Naive thymus-derived CD4-positive, alpha-beta T cell (primary cell): Measurements from ENCODE around the gene LY6G5B. TPM values are rescaled to one million over a fixed set of nuclear protein-coding genes. Genes with fewer than 3 reads are reported as not detected.

Experiments
- ATAC-seq: fragments of 150-1000 bp; cut with Tn5 transposase; 2 replicates; pipeline ENCODE4 v1.10.0; 2021; ENCODE audit warnings: mild to moderate bottlenecking, moderate library complexity
- CTCF ChIA-PET: fragments of 350-600 bp; sonication (Branson Sonifier 250); formaldehyde crosslinking; loops from one replicate; lab custom pipeline; 2021; ENCODE audit warnings: antibody characterized with exemption; lab: Charles Lee
- POLR2A ChIA-PET: fragments of 350-600 bp; sonication (Branson Sonifier 250); formaldehyde crosslinking; loops from one replicate; lab custom pipeline; 2021; ENCODE audit warnings: antibody characterized with exemption, inconsistent platforms; lab: Charles Lee
- DNase-seq, 9 donors: peaks; one replicate each; pipeline versions ENCODE4 v3.0.0 to v3.0.0-alpha.2; 2020 to 2022; ENCODE audit warnings: mixed read lengths in 1 of 9
- H3K27ac ChIP-seq: one replicate; pipeline ENCODE4 v1.7.0; 2013; ENCODE audit warnings: mild to moderate bottlenecking, low read depth, low read length, moderate library complexity
- H3K27me3 ChIP-seq, 2 donors: one replicate each; pipeline ENCODE4 v1.7.0; 2013; ENCODE audit warnings: low read length in 2 of 2, mild to moderate bottlenecking in 2 of 2, moderate library complexity in 2 of 2; ENCODE audit not compliant: control insufficient read depth in 2 of 2, insufficient read depth in 2 of 2
- H3K36me3 ChIP-seq, 3 experiments: 1 replicate in 2 of 3; 2 replicates in 1 of 3; pipeline ENCODE4 v1.7.0; 2013; ENCODE audit warnings: low read length in 3 of 3, mild to moderate bottlenecking in 3 of 3, moderate library complexity in 1 of 3; ENCODE audit not compliant: insufficient read depth in 3 of 3, control insufficient read depth in 2 of 3
- H3K4me1 ChIP-seq, 2 donors: one replicate each; pipeline ENCODE4 v1.7.0; 2013; ENCODE audit warnings: low read length in 2 of 2, mild to moderate bottlenecking in 2 of 2, moderate library complexity in 1 of 2; ENCODE audit not compliant: control insufficient read depth in 2 of 2, insufficient read depth in 2 of 2
- H3K4me3 ChIP-seq: 2 replicates; pipeline ENCODE4 v1.7.0; 2013; ENCODE audit warnings: mild to moderate bottlenecking, low read length
- H3K9me3 ChIP-seq, 3 experiments: 1 replicate in 2 of 3; 2 replicates in 1 of 3; pipeline ENCODE4 v1.7.0; 2013; ENCODE audit warnings: low read length in 3 of 3; ENCODE audit not compliant: control insufficient read depth in 2 of 3
- H3K27ac Mint-ChIP-seq, 9 donors: one replicate each; pipeline ENCODE4 v1.8.0; 2020 to 2022; ENCODE audit warnings: mixed read lengths in 9 of 9, mild to moderate bottlenecking in 8 of 9, moderate library complexity in 5 of 9, inconsistent platforms in 2 of 9
- H3K27me3 Mint-ChIP-seq, 5 donors: one replicate each; pipeline ENCODE4 v1.8.0; 2021 to 2022; ENCODE audit warnings: mixed read lengths in 5 of 5, mild to moderate bottlenecking in 1 of 5
- H3K36me3 Mint-ChIP-seq, 5 donors: one replicate each; pipeline ENCODE4 v1.8.0; 2020 to 2022; ENCODE audit warnings: mixed read lengths in 5 of 5, mild to moderate bottlenecking in 3 of 5, inconsistent platforms in 1 of 5
- H3K4me1 Mint-ChIP-seq, 7 donors: one replicate each; pipeline ENCODE4 v1.8.0; 2020 to 2022; ENCODE audit warnings: mixed read lengths in 7 of 7, mild to moderate bottlenecking in 3 of 7, inconsistent platforms in 1 of 7
- H3K4me3 Mint-ChIP-seq, 10 donors: one replicate each; pipeline ENCODE4 v1.8.0; 2020 to 2022; ENCODE audit warnings: mild to moderate bottlenecking in 10 of 10, mixed read lengths in 10 of 10, moderate library complexity in 6 of 10, inconsistent platforms in 2 of 10
- H3K9me3 Mint-ChIP-seq, 11 donors: one replicate each; pipeline ENCODE4 v1.8.0; 2020 to 2022; ENCODE audit warnings: mixed read lengths in 11 of 11, mild to moderate bottlenecking in 4 of 11, inconsistent platforms in 1 of 11, moderate library complexity in 1 of 11
- intact Hi-C, 2 donors: fragments of 100-400 bp; cut with micrococcal nuclease; formaldehyde crosslinking; loops; one replicate each; pipeline ENCODE4 v1.15.1; 2023
- polyA plus RNA-seq, 2 donors: library from polyadenylated mRNA; unstranded; fragments of 300-500 nt; fragmentation: Illumina TruSeq; gene quantifications; one replicate each; pipeline ENCODE4 v1.2.3, GENCODE V29; 2021
- total RNA-seq, 6 experiments: library from RNA in 5 of 6; stranded (reverse) in 5 of 6; gene quantifications; 1 replicate in 5 of 6; 2 replicates in 1 of 6; pipeline ENCODE4 v1.2.3 and lab custom pipeline; 2021 to 2026

LY6G5B gene
- total and polyA plus RNA-seq, 7 experiments from 2014 or later = 27.7 to 51.0 (median 42.9) TPM; not detected in 2

DNA sequence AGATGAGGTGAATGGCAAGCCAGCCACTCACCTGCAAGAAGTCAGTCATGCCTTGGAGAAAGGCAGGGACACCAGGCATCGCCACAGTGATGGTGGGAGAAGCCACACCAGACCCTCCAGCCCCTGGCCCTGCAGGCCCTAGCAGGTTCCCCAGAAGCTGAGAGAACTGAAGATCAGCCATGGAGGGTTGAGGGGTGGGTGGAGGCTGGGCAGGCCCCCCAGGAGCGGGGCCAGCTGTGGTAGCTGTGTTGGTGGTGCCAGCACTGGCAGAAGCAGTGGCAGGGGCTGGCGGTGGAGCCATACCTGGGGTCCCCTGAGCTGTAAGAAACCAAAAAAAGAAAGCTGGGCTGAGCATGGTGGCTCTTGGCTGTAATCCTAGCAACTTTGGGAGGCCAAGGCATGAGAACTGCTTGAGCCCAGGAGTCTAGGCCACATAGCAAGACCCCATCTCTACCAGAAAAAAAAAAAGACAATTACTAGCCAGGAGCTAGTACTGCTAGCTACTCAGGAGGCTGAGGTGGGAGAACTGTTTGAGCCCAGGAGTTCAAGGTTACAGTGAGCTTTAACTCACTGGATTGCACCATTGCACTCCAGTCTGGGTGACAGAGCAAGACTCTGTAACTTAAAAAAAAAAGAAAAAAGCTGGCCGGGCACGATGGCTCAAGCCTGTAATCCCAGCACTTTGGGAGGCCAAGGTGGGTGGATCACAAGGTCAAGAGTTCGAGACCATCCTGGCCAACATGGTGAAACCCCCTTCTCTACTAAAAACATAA, 26.8 kb upstream of the LY6G5B start:
- Histone ChIP-seq H3K27ac (no peak overlapping the region), H3K36me3 (peaks cover 31 to 93% (median 48%) of the 10 kb centered on the region in 3 experiments), H3K4me1 (no peaks in the 10 kb centered on the region), H3K4me3 (no peak overlapping the region), H3K9me3 (no peaks in the 10 kb centered on the region), H3K27me3 (no peaks in the 10 kb centered on the region)
- no peaks in the 10 kb centered on the region for H3K27me3 Mint-ChIP-seq
- DNase-seq (no peak), ATAC-seq (no peak)
- peaks cover 0 to 11% (median 3%) of the 10 kb centered on the region in 7 donors for H3K4me1 Mint-ChIP-seq
- no peak overlapping the region for H3K4me3 Mint-ChIP-seq
- H3K36me3 Mint-ChIP-seq = peaks cover 9 to 40% (median 13%) of the 10 kb centered on the region in 5 donors
- CTCF ChIA-PET = no interaction called here
- no peaks in the 10 kb centered on the region for H3K9me3 Mint-ChIP-seq
- intact Hi-C loops = no loop called here
- POLR2A ChIA-PET = interaction anchor here (0.7 to 1.4 kb wide), 3 partner anchors 10 to 19 kb away, joined by 3 to 4 read pairs (median 3); partner anchors contain the start of gene BAG6
- H3K27ac Mint-ChIP-seq = peak overlapping the region in 3 of 9 donors; percentile 24 to 56 (median 41)

DNA sequence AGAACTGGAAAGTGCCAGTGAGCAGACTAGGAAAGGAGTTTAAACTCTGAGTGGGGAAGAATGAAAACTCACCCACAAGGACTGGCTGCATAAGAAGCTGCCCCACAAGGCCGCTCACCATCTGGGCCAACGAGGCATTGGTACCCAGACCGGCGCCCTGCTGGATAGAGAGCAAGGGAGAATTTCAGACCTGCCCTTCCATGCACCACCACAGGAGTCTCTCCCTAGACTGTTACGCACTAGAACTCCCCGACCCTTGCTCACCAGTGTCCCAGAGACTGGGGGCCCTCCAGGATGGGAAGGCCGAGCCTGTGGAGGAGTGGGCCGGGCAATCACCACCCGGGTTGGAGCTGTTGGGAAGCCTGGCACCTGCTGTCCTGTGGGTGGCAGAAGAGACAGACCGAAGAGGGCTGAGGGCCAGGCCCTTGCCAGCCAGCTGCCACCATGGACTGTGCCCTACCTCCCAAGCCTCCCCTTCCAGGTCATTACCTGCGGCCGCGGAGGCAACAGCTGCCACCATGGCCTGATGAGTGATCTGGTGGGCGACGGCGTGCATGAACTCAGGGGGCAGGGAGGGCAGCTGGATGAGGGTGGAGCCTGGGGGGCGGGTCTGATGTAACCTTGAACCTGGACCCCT, 25.8 kb upstream of the LY6G5B start:
- H3K9me3 ChIP-seq = no peaks in the 10 kb centered on the region
- Mint-ChIP-seq H3K27ac (no peak overlapping the region), H3K4me3 (no peak overlapping the region), H3K9me3 (no peaks in the 10 kb centered on the region), H3K27me3 (no peaks in the 10 kb centered on the region), H3K36me3 (peaks cover 9 to 45% (median 17%) of the 10 kb centered on the region in 5 donors), H3K4me1 (peaks cover 0 to 15% (median 5%) of the 10 kb centered on the region in 7 donors)
- POLR2A ChIA-PET = interaction anchor here (0.7 to 1.4 kb wide), 2 partner anchors 9 to 1057 kb away, joined by 3 to 5 read pairs; partner anchors contain the start of gene BAG6
- CTCF ChIA-PET = no interaction called here
- H3K27me3 ChIP-seq = no peaks in the 10 kb centered on the region
- DNase-seq = no peak
- H3K27ac ChIP-seq = no peak overlapping the region
- ATAC-seq = no peak
- H3K36me3 ChIP-seq = peaks cover 40 to 97% (median 58%) of the 10 kb centered on the region in 3 experiments
- intact Hi-C loops = no loop called here
- H3K4me1 ChIP-seq = no peaks in the 10 kb centered on the region
- H3K4me3 ChIP-seq = no peak overlapping the region

DNA sequence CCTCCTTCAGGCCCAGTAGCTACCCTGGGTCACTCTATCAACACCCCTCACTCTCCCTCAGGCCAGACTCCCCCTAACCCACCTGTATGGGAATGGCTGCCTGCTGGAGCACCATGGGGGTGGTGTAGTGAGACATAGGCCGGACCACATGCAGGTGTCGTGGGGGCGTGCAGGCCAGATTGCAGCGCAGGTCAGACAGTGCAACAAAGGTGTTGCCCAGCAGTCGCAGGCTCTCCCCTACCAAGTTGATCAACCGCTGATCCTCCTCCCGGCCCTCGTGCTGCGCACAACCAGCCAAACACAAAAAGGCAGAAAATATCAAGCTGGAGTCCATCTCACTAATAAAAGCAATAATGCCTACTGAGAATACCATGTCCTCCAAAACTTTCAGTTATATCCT, 24.5 kb upstream of the LY6G5B start:
- Histone ChIP-seq H3K4me1 (no peaks in the 10 kb centered on the region), H3K36me3 (peaks cover 41 to 94% (median 56%) of the 10 kb centered on the region in 3 experiments), H3K9me3 (no peaks in the 10 kb centered on the region), H3K27me3 (no peaks in the 10 kb centered on the region), H3K4me3 (no peak overlapping the region), H3K27ac (no peak overlapping the region)
- DNase-seq = no peak
- peak overlapping the region in 4 of 9 donors; percentile 47 to 83 (median 50) for H3K27ac Mint-ChIP-seq
- POLR2A ChIA-PET = no interaction called here
- intact Hi-C loops = no loop called here
- H3K4me3 Mint-ChIP-seq = no peak overlapping the region
- no peaks in the 10 kb centered on the region for H3K27me3 Mint-ChIP-seq
- peaks cover 9 to 48% (median 17%) of the 10 kb centered on the region in 5 donors for H3K36me3 Mint-ChIP-seq
- CTCF ChIA-PET = interaction anchor here (0.6 kb wide), 1 partner anchor 213 kb away, joined by 3 read pairs; no protein-coding TSS in a partner anchor
- peaks cover 9 to 17% (median 16%) of the 10 kb centered on the region in 7 donors for H3K4me1 Mint-ChIP-seq
- ATAC-seq = no peak
- no peaks in the 10 kb centered on the region for H3K9me3 Mint-ChIP-seq

DNA sequence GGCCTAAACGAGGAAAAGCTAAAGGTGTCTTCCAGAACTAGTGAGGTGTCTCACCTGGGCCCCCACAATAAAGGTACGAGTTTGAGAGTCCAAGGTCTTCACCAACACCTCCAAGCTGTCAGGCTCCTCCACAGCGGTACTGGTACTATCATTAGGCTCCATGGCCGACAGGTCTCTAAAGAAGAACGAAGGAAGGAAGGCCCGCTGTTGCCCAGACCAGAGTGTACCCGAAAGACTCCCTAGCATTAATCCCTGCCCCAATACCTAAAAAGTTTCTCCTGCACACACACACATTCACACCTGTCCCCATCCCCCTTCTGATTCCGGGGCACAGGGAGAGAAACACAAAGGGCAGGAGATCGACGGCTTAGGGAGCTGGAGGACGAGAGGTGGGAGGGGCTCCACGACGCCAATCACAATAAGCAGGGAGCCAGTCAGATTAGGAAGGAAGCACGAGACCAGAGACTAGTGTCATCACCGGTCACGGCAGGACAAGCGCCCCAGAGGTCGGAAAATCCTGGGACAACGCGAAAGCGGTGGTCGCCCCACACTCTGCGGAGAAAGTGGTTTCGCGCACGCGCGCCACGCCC, 18.1 kb upstream of the LY6G5B start:
- no peaks in the 10 kb centered on the region for H3K27me3 ChIP-seq
- DNase-seq (no peak), ATAC-seq (peak; percentile 36)
- POLR2A ChIA-PET = interaction anchor here (0.5 to 8.3 kb wide), 43 partner anchors 9 to 1435 kb away, joined by 3 to 193 read pairs (median 4); partner anchors contain the start of genes ABHD16A, AIF1, C6orf47 and CSNK2B
- Mint-ChIP-seq H3K27me3 (no peaks in the 10 kb centered on the region), H3K9me3 (peaks cover 0 to 11% (median 0%) of the 10 kb centered on the region in 11 donors), H3K4me3 (peak overlapping the region; percentile 96 to 100 (median 99)), H3K4me1 (peaks cover 32 to 58% (median 55%) of the 10 kb centered on the region in 7 donors), H3K27ac (peak overlapping the region; percentile 99 to 100 (median 100)), H3K36me3 (peaks cover 10 to 29% (median 19%) of the 10 kb centered on the region in 5 donors)
- peaks cover 14 to 19% of the 10 kb centered on the region in 2 donors for H3K4me1 ChIP-seq
- peak overlapping the region; percentile 66 for H3K4me3 ChIP-seq
- H3K36me3 ChIP-seq = peaks cover 23 to 51% (median 29%) of the 10 kb centered on the region in 3 experiments
- no peaks in the 10 kb centered on the region for H3K9me3 ChIP-seq
- CTCF ChIA-PET = interaction anchor here (1.0 to 3.0 kb wide), 5 partner anchors 12 to 187 kb away, joined by 3 to 11 read pairs (median 5); no protein-coding TSS in a partner anchor
- intact Hi-C loops = loop anchor here (1.0 to 5.0 kb wide), 18 partner anchors 9 to 1585 kb away; partner anchors contain the start of genes ABHD16A (in 2 of the 2), C6orf47 (in 2 of the 2), NFKBIL1 (in 2 of the 2) and PRRC2A (in 2 of the 2)
- peak overlapping the region; percentile 95 for H3K27ac ChIP-seq

DNA sequence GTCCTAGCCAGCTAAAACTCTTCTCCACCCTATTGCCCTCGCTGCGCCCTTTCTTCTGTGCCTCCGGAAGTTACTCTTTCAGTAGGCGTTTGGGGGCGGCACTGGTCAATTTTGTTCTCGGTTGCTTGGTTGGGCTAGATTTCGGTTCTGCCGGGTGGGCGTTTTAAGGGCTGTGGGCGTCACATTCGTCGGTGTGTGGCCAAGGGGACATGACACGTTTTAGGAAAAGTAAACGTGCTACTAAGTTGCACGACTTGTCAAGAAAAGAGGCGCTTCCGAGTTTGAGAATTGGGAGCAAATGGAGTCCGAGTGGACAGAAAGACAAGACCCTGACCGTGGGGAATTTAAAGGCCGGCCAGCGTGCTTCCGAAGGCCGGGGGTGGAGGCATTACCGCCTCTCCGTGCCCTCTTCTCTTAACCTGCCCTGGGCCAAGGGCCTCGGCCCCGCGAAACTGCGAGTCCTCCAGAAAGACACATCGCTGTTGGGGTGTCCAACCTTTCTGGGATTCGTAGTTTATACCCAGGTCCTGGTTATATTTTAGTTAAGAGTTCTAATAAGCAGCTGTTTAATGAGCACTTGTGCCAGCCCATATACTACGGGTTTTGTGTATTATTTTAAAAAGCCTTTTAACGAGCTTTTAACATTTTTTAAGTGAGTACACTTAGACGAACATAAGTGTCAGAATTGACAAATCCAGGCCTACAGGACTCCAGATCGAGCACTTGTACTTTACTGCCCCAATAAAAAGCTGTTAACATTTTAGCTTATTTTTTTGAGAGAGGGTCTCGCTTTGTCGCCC, 16.7 kb upstream of the LY6G5B start:
- H3K36me3 Mint-ChIP-seq = peaks cover 6 to 34% (median 18%) of the 10 kb centered on the region in 5 donors
- H3K9me3 Mint-ChIP-seq = peaks cover 0 to 11% (median 0%) of the 10 kb centered on the region in 11 donors

More for the DNA sequence above, 16.7 kb upstream of the LY6G5B start:
- Mint-ChIP-seq H3K27ac (peak overlapping the region; percentile 99 to 100 (median 100)), H3K4me1 (peaks cover 39 to 71% (median 63%) of the 10 kb centered on the region in 7 donors), H3K4me3 (peak overlapping the region; percentile 96 to 100 (median 99)), H3K27me3 (no peaks in the 10 kb centered on the region)
- Histone ChIP-seq H3K9me3 (no peaks in the 10 kb centered on the region), H3K36me3 (peaks cover 16 to 50% (median 16%) of the 10 kb centered on the region in 3 experiments), H3K4me1 (peaks cover 23 to 30% of the 10 kb centered on the region in 2 donors), H3K4me3 (peak overlapping the region; percentile 66), H3K27me3 (no peaks in the 10 kb centered on the region), H3K27ac (peak overlapping the region; percentile 95)
- peak in 2 of 9 donors; percentile 81 to 89 for DNase-seq
- intact Hi-C loops = loop anchor here (1.0 to 5.0 kb wide), 18 partner anchors 7 to 1586 kb away; partner anchors contain the start of genes ABHD16A (in 2 of the 2), C6orf47 (in 2 of the 2), NFKBIL1 (in 2 of the 2) and PRRC2A (in 2 of the 2)
- ATAC-seq = peak; percentile 77
- ChIA-PET CTCF (interaction anchor here (0.6 to 3.3 kb wide), 8 partner anchors 8 to 102 kb away, joined by 3 to 19 read pairs (median 4); partner anchors contain the start of genes DDAH2 and GPANK1), POLR2A (interaction anchor here (0.6 to 8.3 kb wide), 52 partner anchors 9 to 1646 kb away, joined by 3 to 193 read pairs (median 4); partner anchors contain the start of genes ABHD16A, AIF1, C6orf47 and CSNK2B)
